GM23338 (cell line): ENCODE measurements around the gene KAZN. TPM values are rescaled to one million over a fixed set of nuclear protein-coding genes. Genes with fewer than 3 reads are reported as not detected.

ENCODE experiments used
- ATAC-seq: fragments of 200-7000 bp; cut with Tn5 transposase; 3 replicates; pipeline ENCODE4 v1.9.1; 2020
- DNase-seq: peaks from one replicate; pipeline ENCODE4 v3.0.0-alpha.2; 2015; ENCODE audit warnings: low spot score
- H2AFZ ChIP-seq: fragments of 200-600 bp; sonication (generic); 2 replicates; pipeline ENCODE4 v1.8.0; 2016; ENCODE audit warnings: antibody characterized with exemption, mild to moderate bottlenecking, moderate library complexity
- H3F3A ChIP-seq: fragments of 200-600 bp; sonication (generic); replicated peaks from 2 replicates; pipeline ENCODE4 v1.8.0; 2017; ENCODE audit warnings: antibody characterized with exemption, mixed run types, low read depth
- H3K27ac ChIP-seq: fragments of 200-600 bp; sonication (generic); 2 replicates; pipeline ENCODE4 v1.6.1; 2016; ENCODE audit warnings: low read depth
- H3K27me3 ChIP-seq: fragments of 200-600 bp; sonication (generic); 2 replicates; pipeline ENCODE4 v1.8.0; 2016; ENCODE audit warnings: mild to moderate bottlenecking, mixed run types, moderate library complexity; ENCODE audit not compliant: insufficient read depth
- H3K36me3 ChIP-seq: fragments of 200-600 bp; sonication (generic); 2 replicates; pipeline ENCODE4 v1.8.0; 2016; ENCODE audit warnings: mild to moderate bottlenecking; ENCODE audit not compliant: insufficient read depth
- H3K4me1 ChIP-seq: fragments of 200-600 bp; sonication (generic); 2 replicates; pipeline ENCODE4 v1.8.0; 2016; ENCODE audit warnings: mild to moderate bottlenecking, moderate library complexity; ENCODE audit not compliant: insufficient read depth
- H3K4me2 ChIP-seq: fragments of 200-600 bp; sonication (generic); 2 replicates; pipeline ENCODE4 v1.7.1; 2017; ENCODE audit warnings: mixed run types
- H3K4me3 ChIP-seq: fragments of 200-600 bp; sonication (generic); 2 replicates; pipeline ENCODE4 v1.6.1; 2016; ENCODE audit warnings: mixed run types
- H3K79me2 ChIP-seq: fragments of 200-600 bp; sonication (generic); replicated peaks from 2 replicates; pipeline ENCODE4 v1.8.0; 2017; ENCODE audit warnings: mild to moderate bottlenecking; ENCODE audit not compliant: insufficient read depth
- H3K9me2 ChIP-seq: fragments of 200-600 bp; sonication (generic); 2 replicates; pipeline ENCODE4 v1.8.0; 2017; ENCODE audit not compliant: insufficient read depth
- H4K20me1 ChIP-seq: fragments of 200-600 bp; sonication (generic); replicated peaks from 2 replicates; pipeline ENCODE4 v1.8.0; 2017; ENCODE audit warnings: mild to moderate bottlenecking; ENCODE audit not compliant: insufficient read depth
- H3K27ac Mint-ChIP-seq: 2 replicates; pipeline ENCODE4 v1.8.0; 2020; ENCODE audit warnings: inconsistent platforms, mild to moderate bottlenecking, moderate library complexity, mixed read lengths
- H3K27me3 Mint-ChIP-seq: 3 replicates; pipeline ENCODE4 v1.8.0; 2022; ENCODE audit warnings: low read depth, mild to moderate bottlenecking, moderate library complexity, mixed read lengths, inconsistent platforms; ENCODE audit not compliant: insufficient read depth, poor library complexity
- H3K36me3 Mint-ChIP-seq: 3 replicates; pipeline ENCODE4 v1.8.0; 2021; ENCODE audit warnings: low read depth, mild to moderate bottlenecking, inconsistent platforms, moderate library complexity, mixed read lengths
- H3K4me1 Mint-ChIP-seq: 3 replicates; pipeline ENCODE4 v1.8.0; 2020; ENCODE audit warnings: mild to moderate bottlenecking, inconsistent platforms, mixed read lengths
- H3K4me3 Mint-ChIP-seq: 3 replicates; pipeline ENCODE4 v1.8.0; 2021; ENCODE audit warnings: moderate library complexity, mild to moderate bottlenecking, inconsistent platforms, mixed read lengths
- H3K9me3 Mint-ChIP-seq: 3 replicates; pipeline ENCODE4 v1.8.0; 2020; ENCODE audit warnings: moderate library complexity, mild to moderate bottlenecking, inconsistent platforms, mixed read lengths
- CREB1 ChIP-seq: fragments of 250-450 bp; sonication (Bioruptor Pico); IDR thresholded peaks from 2 replicates; pipeline ENCODE4 v1.5.0; 2020; ENCODE audit warnings: low read depth, mild to moderate bottlenecking, moderate library complexity
- CTCF ChIP-seq, 2 experiments: fragments of 200-600 bp in 1 of 2; sonication (generic) in 1 of 2; conservative IDR thresholded peaks; 2 replicates each; pipeline versions ENCODE4 v1.5.1 to v1.6.1; 2016 to 2017; ENCODE audit warnings: antibody characterized with exemption in 2 of 2, low read depth in 2 of 2, mild to moderate bottlenecking in 2 of 2, moderate library complexity in 1 of 2
- ETS1 ChIP-seq: IDR thresholded peaks from 2 replicates; pipeline ENCODE4 v1.6.1; 2016; ENCODE audit warnings: antibody characterized with exemption
- EZH2 ChIP-seq: fragments of 200-600 bp; sonication (generic); IDR thresholded peaks from one replicate; pipeline ENCODE4 v1.8.0; 2017; ENCODE audit warnings: antibody characterized with exemption, mild to moderate bottlenecking, low read depth; ENCODE audit not compliant: unreplicated experiment
- EZH2phosphoT487 ChIP-seq: fragments of 200-600 bp; sonication (generic); IDR thresholded peaks from one replicate; pipeline ENCODE4 v1.8.1; 2018; ENCODE audit warnings: antibody characterized with exemption; ENCODE audit not compliant: unreplicated experiment
- REST ChIP-seq: IDR thresholded peaks from one replicate; pipeline ENCODE4 v1.6.1; 2018; ENCODE audit warnings: antibody characterized with exemption; ENCODE audit not compliant: unreplicated experiment
- STAT1 ChIP-seq: IDR thresholded peaks from one replicate; pipeline ENCODE4 v1.6.1; 2016; ENCODE audit warnings: antibody characterized with exemption; ENCODE audit not compliant: unreplicated experiment
- polyA plus RNA-seq: library from polyadenylated mRNA; unstranded; fragments of >200 nt; fragmentation: Nextera tagmentation; extraction: Ambion mirVana; gene quantifications from 2 replicates; pipeline ENCODE4 v1.2.1, GENCODE V29; 2016
- total RNA-seq: library from RNA; depleted of rRNA; stranded (reverse); fragments of >200 nt; shearing (Covaris generic); gene quantifications from 2 replicates; pipeline ENCODE4 v1.2.3, GENCODE V29; 2014
- TF ChIP-seq, protein P1 (sequence below): fragments of 250-450 bp; sonication (Bioruptor Pico); IDR thresholded peaks from 2 replicates; pipeline ENCODE4 v1.5.0; 2020; ENCODE audit warnings: mild to moderate bottlenecking, moderate library complexity

The KAZN gene
- total and polyA plus RNA-seq, 2 experiments from 2014 or later = 9.9 to 15.0 TPM

- H3K9me2 ChIP-seq = peaks cover 9% of the 10 kb centered on the region; the same call in 1 of the 2 replicates
- H3K27me3 Mint-ChIP-seq = no peaks in the 10 kb centered on the region
- H3K36me3 ChIP-seq = peaks cover 6% of the 10 kb centered on the region; the same call in 1 of the 2 replicates
- no peaks in the 10 kb centered on the region for H3F3A ChIP-seq
- H4K20me1 ChIP-seq = no peaks in the 10 kb centered on the region
- TF ChIP-seq ETS1 = no peak
- no peak for TF ChIP-seq CTCF (conservative IDR thresholded peaks at IDR 0.05; ENCODE audit: low read depth in 2 of 2)
- no peak for TF ChIP-seq REST
- no peak for TF ChIP-seq STAT1
- no peak for TF ChIP-seq EZH2
- no peak for TF ChIP-seq CREB1 (CRISPR knock-in tag)
- TF ChIP-seq, protein P1, sequence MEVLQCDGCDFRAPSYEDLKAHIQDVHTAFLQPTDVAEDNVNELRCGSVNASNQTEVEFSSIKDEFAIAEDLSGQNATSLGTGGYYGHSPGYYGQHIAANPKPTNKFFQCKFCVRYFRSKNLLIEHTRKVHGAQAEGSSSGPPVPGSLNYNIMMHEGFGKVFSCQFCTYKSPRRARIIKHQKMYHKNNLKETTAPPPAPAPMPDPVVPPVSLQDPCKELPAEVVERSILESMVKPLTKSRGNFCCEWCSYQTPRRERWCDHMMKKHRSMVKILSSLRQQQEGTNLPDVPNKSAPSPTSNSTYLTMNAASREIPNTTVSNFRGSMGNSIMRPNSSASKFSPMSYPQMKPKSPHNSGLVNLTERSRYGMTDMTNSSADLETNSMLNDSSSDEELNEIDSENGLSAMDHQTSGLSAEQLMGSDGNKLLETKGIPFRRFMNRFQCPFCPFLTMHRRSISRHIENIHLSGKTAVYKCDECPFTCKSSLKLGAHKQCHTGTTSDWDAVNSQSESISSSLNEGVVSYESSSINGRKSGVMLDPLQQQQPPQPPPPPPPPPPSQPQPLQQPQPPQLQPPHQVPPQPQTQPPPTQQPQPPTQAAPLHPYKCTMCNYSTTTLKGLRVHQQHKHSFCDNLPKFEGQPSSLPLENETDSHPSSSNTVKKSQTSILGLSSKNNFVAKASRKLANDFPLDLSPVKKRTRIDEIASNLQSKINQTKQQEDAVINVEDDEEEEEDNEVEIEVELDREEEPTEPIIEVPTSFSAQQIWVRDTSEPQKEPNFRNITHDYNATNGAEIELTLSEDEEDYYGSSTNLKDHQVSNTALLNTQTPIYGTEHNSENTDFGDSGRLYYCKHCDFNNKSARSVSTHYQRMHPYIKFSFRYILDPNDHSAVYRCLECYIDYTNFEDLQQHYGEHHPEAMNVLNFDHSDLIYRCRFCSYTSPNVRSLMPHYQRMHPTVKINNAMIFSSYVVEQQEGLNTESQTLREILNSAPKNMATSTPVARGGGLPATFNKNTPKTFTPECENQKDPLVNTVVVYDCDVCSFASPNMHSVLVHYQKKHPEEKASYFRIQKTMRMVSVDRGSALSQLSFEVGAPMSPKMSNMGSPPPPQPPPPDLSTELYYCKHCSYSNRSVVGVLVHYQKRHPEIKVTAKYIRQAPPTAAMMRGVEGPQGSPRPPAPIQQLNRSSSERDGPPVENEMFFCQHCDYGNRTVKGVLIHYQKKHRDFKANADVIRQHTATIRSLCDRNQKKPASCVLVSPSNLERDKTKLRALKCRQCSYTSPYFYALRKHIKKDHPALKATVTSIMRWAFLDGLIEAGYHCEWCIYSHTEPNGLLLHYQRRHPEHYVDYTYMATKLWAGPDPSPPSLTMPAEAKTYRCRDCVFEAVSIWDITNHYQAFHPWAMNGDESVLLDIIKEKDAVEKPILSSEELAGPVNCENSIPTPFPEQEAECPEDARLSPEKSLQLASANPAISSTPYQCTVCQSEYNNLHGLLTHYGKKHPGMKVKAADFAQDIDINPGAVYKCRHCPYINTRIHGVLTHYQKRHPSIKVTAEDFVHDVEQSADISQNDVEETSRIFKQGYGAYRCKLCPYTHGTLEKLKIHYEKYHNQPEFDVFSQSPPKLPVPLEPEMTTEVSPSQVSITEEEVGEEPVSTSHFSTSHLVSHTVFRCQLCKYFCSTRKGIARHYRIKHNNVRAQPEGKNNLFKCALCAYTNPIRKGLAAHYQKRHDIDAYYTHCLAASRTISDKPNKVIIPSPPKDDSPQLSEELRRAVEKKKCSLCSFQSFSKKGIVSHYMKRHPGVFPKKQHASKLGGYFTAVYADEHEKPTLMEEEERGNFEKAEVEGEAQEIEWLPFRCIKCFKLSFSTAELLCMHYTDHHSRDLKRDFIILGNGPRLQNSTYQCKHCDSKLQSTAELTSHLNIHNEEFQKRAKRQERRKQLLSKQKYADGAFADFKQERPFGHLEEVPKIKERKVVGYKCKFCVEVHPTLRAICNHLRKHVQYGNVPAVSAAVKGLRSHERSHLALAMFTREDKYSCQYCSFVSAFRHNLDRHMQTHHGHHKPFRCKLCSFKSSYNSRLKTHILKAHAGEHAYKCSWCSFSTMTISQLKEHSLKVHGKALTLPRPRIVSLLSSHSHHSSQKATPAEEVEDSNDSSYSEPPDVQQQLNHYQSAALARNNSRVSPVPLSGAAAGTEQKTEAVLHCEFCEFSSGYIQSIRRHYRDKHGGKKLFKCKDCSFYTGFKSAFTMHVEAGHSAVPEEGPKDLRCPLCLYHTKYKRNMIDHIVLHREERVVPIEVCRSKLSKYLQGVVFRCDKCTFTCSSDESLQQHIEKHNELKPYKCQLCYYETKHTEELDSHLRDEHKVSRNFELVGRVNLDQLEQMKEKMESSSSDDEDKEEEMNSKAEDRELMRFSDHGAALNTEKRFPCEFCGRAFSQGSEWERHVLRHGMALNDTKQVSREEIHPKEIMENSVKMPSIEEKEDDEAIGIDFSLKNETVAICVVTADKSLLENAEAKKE (CRISPR knock-in tag) = no peak
- TF ChIP-seq EZH2phosphoT487 = no peak
- H3K79me2 ChIP-seq = no peaks in the 10 kb centered on the region
- H3K36me3 Mint-ChIP-seq = peaks cover 7% of the 10 kb centered on the region; the same call in 2 of the 3 replicates
- peaks cover 17% of the 10 kb centered on the region for H3K9me3 Mint-ChIP-seq
- no peaks in the 10 kb centered on the region for H3K4me1 ChIP-seq
- no peak overlapping the region for H3K4me2 ChIP-seq
- no peak overlapping the region for H3K4me3 Mint-ChIP-seq
- H3K4me3 ChIP-seq = no peak overlapping the region
- no peak overlapping the region for H3K27ac Mint-ChIP-seq
- no peaks in the 10 kb centered on the region for H3K27me3 ChIP-seq
- no peak overlapping the region for H2AFZ ChIP-seq
- DNase-seq (no peak), ATAC-seq (no peak)
- H3K27ac ChIP-seq = no peak overlapping the region
- H3K4me1 Mint-ChIP-seq = no peaks in the 10 kb centered on the region
Observed at GRCh38 chr1:14812189-14812588, 213.7 kb downstream of the KAZN start.
